Measurements from ENCODE around the gene CRADD.

GRCh38 chr12:93714382-93714781 is 37.2 kb downstream of the CRADD start:
- no peak for TF ChIP-seq CTCF (IDR thresholded peaks at IDR 0.05)
- TF ChIP-seq POLR2A (IDR thresholded peaks at IDR 0.05) = no peak

All from thyroid gland (tissue), 4 donors.